RWPE1 (cell line): ENCODE measurements around the gene CREBBP.
A peak's percentile ranks its signal among the peaks of the same experiment; 100 is the strongest.

Experiments used
- CTCF ChIA-PET: fragments of 350-600 bp; sonication (Branson Sonifier 250); formaldehyde crosslinking; extraction: SDS; loops from one replicate; lab custom pipeline; 2021; lab: Yijun Ruan, JAX
- POLR2A ChIA-PET: fragments of 400-600 bp; formaldehyde crosslinking; extraction: SDS; loops from one replicate; lab custom pipeline; 2020; ENCODE audit warnings: antibody characterized with exemption; ENCODE audit not compliant: low non-redundant PET; lab: Yijun Ruan, JAX
- DNase-seq: peaks from one replicate; pipeline ENCODE4 v3.0.0; 2012; ENCODE audit warnings: low spot score
- H3K27ac ChIP-seq: fragments of 450-650 bp; 2 replicates; pipeline ENCODE4 v1.5.1; 2017
- CTCF ChIP-seq: fragments of 450-650 bp; conservative IDR thresholded peaks from 2 replicates; pipeline ENCODE4 v1.5.1; 2017; ENCODE audit warnings: low read depth, mild to moderate bottlenecking

The CREBBP gene

DNA sequence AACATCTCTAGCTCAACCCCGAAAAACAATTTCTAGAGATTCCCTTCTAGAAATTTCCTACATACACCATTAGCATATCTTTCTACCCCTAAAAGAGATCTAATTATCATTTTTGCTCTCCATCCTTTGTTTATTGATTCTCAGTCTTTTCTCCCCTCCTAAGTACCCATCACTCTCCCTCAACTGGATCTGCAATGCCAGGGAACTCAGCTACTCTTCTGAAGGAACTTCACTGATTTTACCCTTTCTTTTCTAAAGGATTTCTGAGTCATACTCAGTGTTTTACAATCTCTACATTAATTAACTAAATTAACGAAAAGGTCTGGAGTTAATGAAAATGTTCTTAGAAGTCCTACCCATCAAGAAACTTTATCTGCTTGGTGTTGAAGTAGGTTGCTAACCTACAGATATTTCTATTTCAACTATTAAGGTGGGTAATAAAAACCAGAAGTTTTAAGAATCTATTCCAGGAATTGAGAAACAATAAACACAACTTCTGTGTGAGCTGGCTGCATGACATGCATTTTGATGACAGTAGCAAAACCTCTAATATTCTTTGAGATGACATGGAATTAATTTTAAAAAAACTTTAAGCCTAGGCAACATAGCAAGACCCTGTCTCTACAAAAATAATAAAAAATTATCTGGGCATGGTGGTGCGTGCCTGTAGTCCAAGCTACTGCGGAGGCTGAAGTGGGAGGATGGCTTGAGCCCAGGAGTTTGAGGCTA is 13.6 kb downstream of the CREBBP start:
- DNase-seq: no peak
- no peak overlapping the region for H3K27ac ChIP-seq
- no peak for TF ChIP-seq CTCF
- POLR2A ChIA-PET: no interaction called here
- CTCF ChIA-PET: interaction anchor here (0.7 kb wide), 2 partner anchors 24 to 58 kb away, joined by 3 to 4 read pairs; no protein-coding TSS in a partner anchor

DNA sequence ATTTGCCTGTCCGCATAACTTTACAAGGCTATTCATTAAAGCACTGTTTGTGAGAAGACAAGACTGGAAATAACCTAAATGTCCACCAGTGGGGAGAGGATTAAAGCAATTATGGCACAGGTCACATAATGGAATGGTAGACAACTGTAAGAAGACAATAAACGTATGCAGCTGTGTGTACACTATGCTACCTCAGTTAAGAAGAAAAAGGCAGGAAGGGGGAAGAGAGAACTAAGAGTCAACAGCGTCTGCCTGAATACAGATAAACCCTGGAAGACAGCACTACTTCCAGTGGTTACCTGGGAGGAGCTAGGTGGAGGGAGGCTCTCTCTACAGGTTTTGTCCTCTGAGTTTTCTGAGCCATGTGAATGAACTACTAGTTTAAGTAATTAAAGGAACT is 15.3 kb downstream of the CREBBP start:
- DNase-seq: no peak
- ChIA-PET CTCF (no interaction called here), POLR2A (no interaction called here)
- TF ChIP-seq CTCF: no peak
- no peak overlapping the region for H3K27ac ChIP-seq

- ChIA-PET CTCF (interaction anchor here (0.6 kb wide), 1 partner anchor 551 kb away, joined by 3 read pairs; no protein-coding TSS in a partner anchor), POLR2A (no interaction called here)
- no peak overlapping the region for H3K27ac ChIP-seq
- TF ChIP-seq CTCF: no peak
- DNase-seq: no peak
Measured at GRCh38 chr16:3864562-3864961, 16.0 kb downstream of the CREBBP start.

- CTCF ChIA-PET: no interaction called here
- TF ChIP-seq CTCF: no peak
- POLR2A ChIA-PET: no interaction called here
- no peak overlapping the region for H3K27ac ChIP-seq
- no peak for DNase-seq
Measured at GRCh38 chr16:3863587-3863986, 16.9 kb downstream of the CREBBP start.

GRCh38 chr16:3861808-3862451 is 18.6 kb downstream of the CREBBP start:
- POLR2A ChIA-PET: no interaction called here
- DNase-seq: peak; percentile 32

GRCh38 chr16:3859889-3860288 is 20.6 kb downstream of the CREBBP start:
- TF ChIP-seq CTCF: no peak
- ChIA-PET POLR2A (no interaction called here), CTCF (no interaction called here)
- no peak for DNase-seq
- no peak overlapping the region for H3K27ac ChIP-seq

More at GRCh38 chr16:3861808-3862451, 18.6 kb downstream of the CREBBP start:
- H3K27ac ChIP-seq: peak overlapping the region; percentile 33; the same call in 1 of the 2 replicates
- no peak for TF ChIP-seq CTCF
- CTCF ChIA-PET: no interaction called here
